HG02571 (cell line): ENCODE measurements around the gene TMEM240.
A peak's percentile ranks its signal among the peaks of the same experiment; 100 is the strongest.

Source experiments
- ATAC-seq: cut with Tn5 transposase; IDR thresholded peaks from one replicate; pipeline ENCODE4 v1.9.1; 2021; ENCODE audit warnings: mild to moderate bottlenecking, moderate library complexity; ENCODE audit not compliant: unreplicated experiment

TMEM240 gene

DNA sequence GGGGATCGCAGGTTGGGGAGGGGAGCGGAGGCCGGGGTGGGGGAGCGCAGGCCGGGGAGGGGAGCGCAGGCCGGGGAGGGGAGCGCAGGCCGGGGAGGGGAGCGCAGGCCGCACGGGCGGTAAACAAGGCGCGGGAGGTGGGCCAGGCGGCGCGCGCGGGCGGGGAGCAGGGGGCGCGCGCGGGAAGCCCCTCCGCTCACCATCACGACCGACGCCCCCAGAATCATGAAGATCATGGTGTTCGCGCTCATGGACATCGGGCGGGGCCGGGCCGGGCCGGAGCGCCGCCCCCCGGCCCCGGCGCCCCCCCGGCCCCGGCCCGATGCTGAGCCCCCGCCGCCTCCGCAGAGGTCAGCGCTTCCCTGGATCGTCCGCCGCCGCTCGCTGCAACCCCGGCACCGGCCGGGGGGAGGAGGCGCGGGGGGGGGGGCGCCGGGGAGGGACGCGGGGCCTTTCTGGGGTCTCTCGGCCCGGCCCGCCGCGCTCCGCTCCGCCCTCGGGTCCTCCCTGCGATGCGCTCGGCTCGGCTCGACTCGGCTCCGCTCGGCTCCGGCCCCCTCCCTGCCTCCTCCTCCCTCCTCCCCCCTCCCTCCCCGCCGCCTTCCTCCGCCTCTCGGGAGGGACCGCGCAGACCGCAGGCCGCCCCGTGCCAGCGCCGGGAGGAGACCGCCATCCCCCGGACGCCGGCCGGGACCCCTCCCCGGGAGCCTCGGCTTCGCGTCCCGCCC lies at the start of gene TMEM240:
Gene TMEM240, minus strand, starts transcription at position 535 of the 728 bp plus-strand sequence. Its CDS starts 278 bp downstream, at position 257.
- no peak for ATAC-seq

DNA sequence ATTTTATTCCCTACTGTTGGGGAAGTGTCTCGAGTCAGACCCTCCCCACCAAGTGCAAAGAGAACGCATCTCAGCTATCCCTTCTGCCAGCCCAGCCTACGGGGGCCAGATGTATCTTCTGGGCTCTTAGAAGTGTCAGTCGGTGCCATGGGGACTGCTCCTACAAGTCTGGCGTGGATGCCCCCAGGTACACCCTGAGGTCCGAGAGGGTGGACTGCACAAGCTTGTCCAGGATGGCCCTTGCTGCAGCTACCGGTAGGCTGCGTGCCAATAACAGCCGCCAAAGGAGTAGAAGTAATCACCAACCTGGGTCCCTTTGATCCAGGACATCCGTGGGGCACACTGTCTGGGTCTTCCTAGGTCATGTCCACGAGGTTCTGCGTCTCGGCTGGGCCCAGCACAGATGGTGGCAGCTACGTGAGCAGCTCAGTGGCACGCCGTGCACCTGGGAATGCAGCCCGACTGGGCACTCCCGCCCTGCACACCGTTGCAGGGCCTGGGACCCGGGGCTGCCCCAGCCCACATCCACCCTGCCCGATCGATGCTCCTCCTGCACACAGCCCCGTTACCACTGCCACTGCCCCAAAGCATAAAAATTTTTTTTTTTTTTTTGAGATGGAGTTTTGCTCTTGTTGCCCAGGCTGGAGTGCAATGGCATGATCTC lies 43.1 kb upstream of the TMEM240 start:
- ATAC-seq, result no peak

- no peak for ATAC-seq
Measured at GRCh38 chr1:1582585-1583346, 42.3 kb upstream of the TMEM240 start.

GRCh38 chr1:1578371-1578940 lies 38.0 kb upstream of the TMEM240 start:
- no peak for ATAC-seq

DNA sequence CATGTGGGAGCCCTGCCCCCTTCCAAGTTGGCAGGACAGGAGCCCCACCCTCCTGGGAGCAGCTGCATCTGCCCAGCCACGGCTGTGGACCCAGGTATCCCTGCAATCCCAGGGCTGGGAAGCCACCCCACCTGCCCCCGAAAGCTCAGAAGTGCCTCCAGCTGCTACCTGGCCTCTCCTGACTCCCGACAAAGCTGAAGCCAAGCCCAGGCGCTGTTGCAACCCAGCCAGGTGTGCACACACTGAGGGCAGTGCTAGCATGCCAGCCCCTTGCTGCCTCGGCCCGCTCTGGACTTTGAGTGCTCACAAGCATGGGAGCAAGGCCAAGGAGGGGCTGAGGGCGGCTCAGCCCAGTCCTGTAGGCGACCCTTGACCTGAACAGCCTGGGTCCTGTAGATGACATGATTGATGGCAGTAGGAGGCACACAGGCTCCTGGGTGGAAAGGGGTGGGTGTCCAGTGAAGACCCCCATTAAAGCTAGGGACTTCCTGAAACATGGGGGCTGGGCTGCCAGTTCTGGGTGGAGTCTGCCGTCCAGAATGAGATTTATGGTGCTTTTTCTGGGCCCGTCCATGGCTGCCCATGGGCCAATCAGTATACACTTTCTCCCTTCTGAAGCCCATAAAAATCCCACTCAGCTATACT lies 37.1 kb upstream of the TMEM240 start:
- no peak for ATAC-seq

- peak; percentile 75 for ATAC-seq
Measured at GRCh38 chr1:1574721-1575537, 34.5 kb upstream of the TMEM240 start, which contains the start of gene SSU72. Gene SSU72, minus strand, starts transcription at chr1:1574863. Its CDS starts 306 bp downstream, at chr1:1574557.

DNA sequence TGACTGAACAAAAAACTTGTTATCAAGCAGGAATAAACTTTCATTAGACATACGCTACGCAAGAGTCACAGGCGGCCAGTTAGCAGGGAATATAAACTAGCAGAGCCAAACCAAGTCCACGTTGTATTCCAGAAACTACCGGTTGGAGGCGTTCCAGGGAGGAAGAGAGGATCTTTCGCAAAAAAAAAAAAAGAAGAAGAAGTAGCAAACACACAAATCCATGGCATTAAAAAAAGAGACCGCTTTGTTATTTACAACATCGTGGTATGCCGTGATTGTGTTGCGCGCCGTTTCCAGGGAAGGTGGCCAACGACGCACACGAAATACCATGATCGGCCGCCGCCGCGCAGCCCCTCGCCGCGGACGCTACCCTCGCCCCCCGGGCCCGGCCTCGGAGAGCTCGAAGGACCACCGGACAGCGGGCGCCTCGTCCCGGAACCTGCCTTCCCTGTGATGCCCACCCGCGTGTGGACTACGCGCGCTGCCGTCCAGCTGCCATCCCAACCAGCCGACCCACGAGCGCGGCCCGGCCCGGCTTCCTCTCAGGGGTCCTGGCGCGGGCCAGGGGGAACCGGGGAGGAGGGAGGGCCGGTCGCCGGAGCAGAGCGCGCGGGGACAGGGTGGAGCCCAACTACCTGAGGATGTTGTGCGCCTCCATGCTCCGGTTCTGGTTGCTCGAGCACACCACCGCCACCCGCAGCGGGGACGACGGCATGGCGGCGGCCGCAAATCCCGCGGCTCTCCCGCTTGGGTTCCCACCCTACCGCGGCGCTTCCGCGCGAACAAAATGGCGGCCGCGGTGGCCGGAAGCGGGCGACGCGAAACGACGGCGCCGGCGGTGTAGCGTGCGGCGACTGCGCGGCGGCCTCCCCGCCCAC lies 33.7 kb upstream of the TMEM240 start:
- ATAC-seq, result peak; percentile 64

DNA sequence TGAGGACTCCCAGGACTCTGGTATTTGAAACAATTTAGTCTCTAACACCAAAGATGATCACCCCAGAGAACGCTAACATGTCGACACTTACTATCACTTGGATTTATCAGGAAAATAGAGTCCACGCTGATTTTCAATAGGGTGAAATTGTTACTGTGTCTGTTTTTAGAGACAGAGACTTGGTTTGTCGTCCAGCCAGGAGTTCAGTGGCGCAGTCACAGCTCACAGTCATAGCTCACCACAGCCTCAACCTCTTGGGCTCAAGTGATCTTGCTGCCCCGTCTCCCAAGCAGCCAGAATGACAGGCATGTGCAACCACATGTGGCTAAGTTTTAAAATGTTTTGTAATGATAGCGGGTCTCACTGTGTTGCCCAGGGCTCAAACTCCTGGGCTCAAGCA lies 28.9 kb upstream of the TMEM240 start:
- ATAC-seq, result no peak

DNA sequence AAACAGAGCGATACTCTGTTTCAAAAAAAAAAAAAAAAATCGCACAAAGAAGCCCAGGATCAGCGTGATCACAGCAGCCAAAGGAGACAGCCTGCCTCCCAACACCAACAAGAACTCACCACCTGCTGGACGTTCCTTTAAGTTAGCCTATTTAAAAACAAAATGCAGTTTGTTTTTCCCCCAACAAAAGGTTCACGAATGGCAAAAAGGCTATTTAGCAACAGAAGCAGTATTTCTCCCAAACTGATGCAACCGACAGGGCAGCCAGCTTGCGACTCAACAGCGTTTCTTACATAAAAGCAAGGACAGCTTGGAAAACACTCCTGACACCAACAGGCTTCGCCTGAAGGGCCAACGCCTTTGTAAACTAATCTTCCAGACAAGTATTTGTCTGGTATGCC lies 27.5 kb upstream of the TMEM240 start:
- ATAC-seq, result no peak

DNA sequence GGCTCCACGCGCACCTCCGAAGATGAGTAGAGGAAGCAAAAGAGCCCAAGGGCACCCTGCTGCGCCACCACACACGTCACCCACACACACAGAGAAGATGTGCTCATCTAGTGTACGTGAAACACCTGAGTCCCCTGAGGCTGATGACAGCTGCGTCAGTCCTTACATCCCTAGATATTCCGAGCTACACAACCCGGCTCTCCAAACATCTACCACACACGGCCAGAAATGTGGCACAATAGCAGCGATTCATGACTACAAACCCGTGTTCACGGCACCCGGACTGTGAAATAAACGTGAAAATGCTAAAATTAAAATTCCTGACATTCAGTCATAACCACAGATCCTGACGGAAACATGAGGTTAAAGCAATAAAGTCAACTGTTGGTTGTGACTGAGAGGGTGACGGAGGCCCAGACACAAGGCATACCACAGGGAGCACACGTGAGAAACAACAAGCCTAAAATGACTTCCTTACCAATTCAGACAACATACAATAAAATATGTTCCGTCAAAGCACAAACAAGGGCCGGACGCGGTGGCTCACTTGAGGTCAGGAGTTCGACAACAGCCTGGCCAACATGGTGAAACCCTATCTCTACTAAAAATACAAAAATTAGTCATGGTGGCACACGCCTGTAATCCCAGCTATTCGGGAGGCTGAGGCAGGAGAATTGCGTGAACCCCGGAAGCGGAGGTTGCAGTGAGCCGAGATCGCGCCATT lies 26.9 kb upstream of the TMEM240 start:
- no peak for ATAC-seq

DNA sequence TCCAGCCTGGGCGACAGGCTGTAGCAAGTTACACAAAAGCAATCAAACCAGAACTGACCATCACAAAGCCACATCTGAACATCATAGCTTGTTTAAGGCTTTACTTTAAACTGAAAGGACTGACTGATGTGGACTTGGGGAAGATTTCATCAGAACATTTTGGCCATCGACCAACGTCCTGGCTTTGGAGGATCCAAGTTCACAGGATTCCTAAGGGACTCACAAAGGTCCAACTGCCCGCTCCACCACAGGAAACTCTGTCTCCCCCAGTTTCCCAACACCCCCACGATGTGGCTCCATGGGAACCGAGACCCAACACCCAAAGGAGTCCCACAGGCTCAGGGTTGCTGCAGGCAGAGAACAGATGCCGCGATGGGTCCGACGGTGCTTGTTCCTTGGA lies 24.9 kb upstream of the TMEM240 start:
- ATAC-seq, result no peak

DNA sequence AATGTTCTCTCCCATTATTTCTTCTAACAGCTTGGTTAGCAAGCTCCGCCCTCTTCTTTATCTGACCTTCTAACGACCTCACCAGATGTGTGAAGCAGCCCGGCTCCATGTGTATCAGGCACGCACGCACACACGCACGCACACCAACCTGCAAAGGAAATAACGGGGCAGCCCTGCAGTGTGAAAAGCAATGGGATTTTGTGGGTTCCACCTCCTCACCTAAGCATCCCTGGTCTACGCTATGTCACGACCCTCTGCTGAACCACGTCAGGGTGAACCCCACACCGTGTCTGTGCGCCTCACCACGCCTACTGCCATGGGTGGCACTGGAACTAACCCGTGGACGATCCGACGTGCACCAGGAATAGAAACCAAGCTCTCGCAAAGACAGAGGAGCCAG lies 23.8 kb upstream of the TMEM240 start:
- no peak for ATAC-seq

DNA sequence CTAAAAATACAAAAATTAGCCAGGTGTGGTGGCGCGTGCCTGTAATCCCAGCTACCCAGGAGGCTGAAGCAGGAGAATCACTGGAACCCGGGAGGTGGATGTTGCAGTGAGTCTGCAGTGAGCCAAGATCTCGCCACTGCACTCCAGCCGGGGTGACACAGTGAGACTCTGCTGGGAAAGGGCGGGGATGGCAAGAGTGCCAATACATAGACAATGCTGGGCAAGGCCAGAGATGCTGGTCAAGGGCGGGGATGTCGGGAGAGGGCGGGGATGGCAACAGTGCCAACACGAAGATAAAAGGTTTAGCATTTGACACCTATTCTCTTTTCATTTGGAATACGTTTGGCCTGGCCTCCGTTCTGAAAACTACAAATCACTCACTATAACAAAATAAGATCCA lies 23.3 kb upstream of the TMEM240 start:
- ATAC-seq, result no peak

GRCh38 chr1:1562556-1563195 lies 22.3 kb upstream of the TMEM240 start:
- ATAC-seq, result no peak

GRCh38 chr1:1561801-1562470 lies 21.5 kb upstream of the TMEM240 start:
- ATAC-seq, result no peak

DNA sequence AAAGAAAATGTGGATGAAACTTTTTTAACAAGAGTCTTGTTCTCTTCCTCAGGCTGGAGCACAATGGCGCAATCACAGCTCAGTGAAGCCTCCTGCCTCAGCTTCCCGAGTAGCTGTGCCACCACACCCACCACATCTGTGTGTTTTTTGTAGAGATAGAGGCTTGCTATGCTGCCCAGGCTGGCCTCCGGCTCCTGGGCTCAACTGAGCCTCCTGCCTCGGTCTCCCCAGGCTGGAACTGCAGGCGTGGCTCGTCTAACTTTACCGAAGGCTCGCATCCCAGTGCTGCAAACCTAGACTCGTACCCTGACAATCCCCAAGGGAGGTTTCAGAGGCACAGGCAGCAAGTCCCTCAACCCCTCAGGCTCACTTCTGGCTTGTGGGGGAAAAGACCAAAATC lies 19.8 kb upstream of the TMEM240 start:
- no peak for ATAC-seq

DNA sequence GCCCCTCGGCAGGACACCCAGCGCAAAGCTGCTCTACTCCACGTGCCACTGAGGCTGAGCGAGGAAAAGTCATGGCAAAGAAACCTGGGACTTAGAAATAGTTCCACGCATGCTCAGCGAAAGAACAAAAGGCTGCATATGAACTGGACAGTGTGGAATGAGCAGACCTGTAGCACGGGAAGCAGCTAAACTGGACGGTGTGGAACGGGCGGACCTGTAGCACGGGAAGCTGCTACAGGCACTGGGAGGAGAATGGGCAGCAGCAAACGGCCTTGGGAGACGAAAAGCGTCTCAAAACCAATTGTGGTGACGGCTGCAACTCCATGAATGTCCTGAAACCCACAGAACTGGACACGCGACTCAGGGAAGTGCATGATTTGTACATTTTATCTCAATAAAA lies 18.6 kb upstream of the TMEM240 start:
- no peak for ATAC-seq
